Retinal pigment epithelial cell (primary cell): Measurements from ENCODE around the gene B4GALT3.

Source experiments
- DNase-seq: peaks from one replicate; pipeline ENCODE4 v3.0.0-alpha.2; 2010; ENCODE audit warnings: low read depth
- H3K4me3 ChIP-seq: 2 replicates; pipeline ENCODE4 v1.5.1; 2011; ENCODE audit warnings: mild to moderate bottlenecking, low read length, control low read depth, moderate library complexity
- CTCF ChIP-seq: conservative IDR thresholded peaks from 2 replicates; pipeline ENCODE4 v1.5.1; 2011; ENCODE audit warnings: low read depth, low read length, control low read depth, inconsistent platforms

Gene B4GALT3

GRCh38 chr1:161200992-161201835 lies 23.9 kb upstream of the B4GALT3 start:
- no peak overlapping the region for H3K4me3 ChIP-seq
- no peak for TF ChIP-seq CTCF
- no peak for DNase-seq

GRCh38 chr1:161200421-161200991 lies 23.2 kb upstream of the B4GALT3 start:
- TF ChIP-seq CTCF = no peak
- DNase-seq = no peak
- H3K4me3 ChIP-seq = no peak overlapping the region

GRCh38 chr1:161199506-161200139 lies 22.3 kb upstream of the B4GALT3 start:
- DNase-seq = no peak
- H3K4me3 ChIP-seq = no peak overlapping the region
- TF ChIP-seq CTCF = no peak

GRCh38 chr1:161198897-161199431 lies 21.7 kb upstream of the B4GALT3 start, which contains the start of gene ADAMTS4:
TSS of gene ADAMTS4 (minus strand) at chr1:161199054. CDS start at chr1:161198627, 427 bp downstream.
- no peak within 1 kb of the TSS for H3K4me3 ChIP-seq
- DNase-seq = no peak
- TF ChIP-seq CTCF = no peak

- no peak overlapping the region for H3K4me3 ChIP-seq
- no peak for DNase-seq
- no peak for TF ChIP-seq CTCF
These were observed 21.0 kb upstream of the B4GALT3 start for GRCh38 chr1:161198194-161198896.

GRCh38 chr1:161197560-161198193 lies 20.4 kb upstream of the B4GALT3 start:
- no peak overlapping the region for H3K4me3 ChIP-seq
- no peak for TF ChIP-seq CTCF
- DNase-seq = no peak
